GM23248 (cell line): ENCODE results near the gene ERN1. TPM values are rescaled to one million over a fixed set of nuclear protein-coding genes. Genes with fewer than 3 reads are reported as not detected.

Source experiments
- DNase-seq: peaks from one replicate; pipeline ENCODE4 v3.0.0-alpha.2; 2015
- H2AFZ ChIP-seq: fragments of 200-600 bp; sonication (generic); 2 replicates; pipeline ENCODE4 v1.6.1; 2016; ENCODE audit warnings: antibody characterized with exemption
- H3F3A ChIP-seq: fragments of 200-600 bp; sonication (generic); 2 replicates; pipeline ENCODE4 v1.6.1; 2016; ENCODE audit warnings: mild to moderate bottlenecking, antibody characterized with exemption, mixed run types; ENCODE audit not compliant: insufficient read depth
- H3K27ac ChIP-seq: fragments of 200-600 bp; sonication (generic); 2 replicates; pipeline ENCODE4 v1.5.1; 2016; ENCODE audit warnings: mild to moderate bottlenecking
- H3K27me3 ChIP-seq: fragments of 200-600 bp; sonication (generic); replicated peaks from 2 replicates; pipeline ENCODE4 v1.6.1; 2016; ENCODE audit warnings: mild to moderate bottlenecking; ENCODE audit not compliant: insufficient read depth
- H3K36me3 ChIP-seq: fragments of 200-600 bp; sonication (generic); 2 replicates; pipeline ENCODE4 v1.6.1; 2016; ENCODE audit warnings: low read depth, mild to moderate bottlenecking
- H3K4me1 ChIP-seq: fragments of 200-600 bp; sonication (generic); 2 replicates; pipeline ENCODE4 v1.6.1; 2016; ENCODE audit warnings: mild to moderate bottlenecking; ENCODE audit not compliant: insufficient read depth
- H3K4me2 ChIP-seq: fragments of 200-600 bp; sonication (generic); one replicate; pipeline ENCODE4 v1.6.1; 2016; ENCODE audit warnings: mild to moderate bottlenecking; ENCODE audit not compliant: unreplicated experiment
- H3K4me3 ChIP-seq: fragments of 200-600 bp; sonication (generic); 2 replicates; pipeline ENCODE4 v1.5.1; 2016; ENCODE audit warnings: mild to moderate bottlenecking
- H3K79me2 ChIP-seq: fragments of 200-600 bp; sonication (generic); 2 replicates; pipeline ENCODE4 v1.6.1; 2016; ENCODE audit warnings: mild to moderate bottlenecking; ENCODE audit not compliant: insufficient read depth
- H3K9ac ChIP-seq: fragments of 200-600 bp; sonication (generic); 2 replicates; pipeline ENCODE4 v1.6.1; 2016; ENCODE audit warnings: mild to moderate bottlenecking
- H3K9me2 ChIP-seq: fragments of 200-600 bp; sonication (generic); 2 replicates; pipeline ENCODE4 v1.6.1; 2016; ENCODE audit warnings: mixed run types, mild to moderate bottlenecking, moderate library complexity; ENCODE audit not compliant: insufficient read depth
- H3K9me3 ChIP-seq: fragments of 200-600 bp; sonication (generic); one replicate; pipeline ENCODE4 v1.6.1; 2017; ENCODE audit warnings: low read depth
- H4K20me1 ChIP-seq: fragments of 200-600 bp; sonication (generic); 2 replicates; pipeline ENCODE4 v1.6.0; 2016; ENCODE audit not compliant: insufficient read depth
- EZH2 ChIP-seq: fragments of 200-600 bp; sonication (generic); IDR thresholded peaks from 2 replicates; pipeline ENCODE4 v1.6.1; 2018; ENCODE audit warnings: antibody characterized with exemption, mild to moderate bottlenecking; ENCODE audit not compliant: insufficient read depth, poor library complexity, severe bottlenecking
- EZH2phosphoT487 ChIP-seq: fragments of 200-600 bp; sonication (generic); IDR thresholded peaks from 2 replicates; pipeline ENCODE4 v1.6.1; 2018; ENCODE audit warnings: antibody characterized with exemption, moderate library complexity, mild to moderate bottlenecking, low read depth; ENCODE audit not compliant: insufficient read depth
- WGBS, 2 experiments: methylation state at CpG; one replicate each; pipeline ENCODE4 v1.1.6; 2015 to 2017; ENCODE audit warnings: low lambda C conversion rate in 2 of 2, low coverage in 1 of 2; ENCODE audit errors: missing lambda C conversion rate in 2 of 2; 5-methylcytosine and 5-hydroxymethylcytosine counted together
- in situ Hi-C: fragments of 300-500 bp; cut with MboI; formaldehyde crosslinking; loops from 2 replicates; pipeline ENCODE4 v1.15.0; 2020
- polyA plus RNA-seq: library from polyadenylated mRNA; unstranded; fragments of >200 nt; fragmentation: Nextera tagmentation; extraction: Ambion mirVana; gene quantifications from 2 replicates; pipeline ENCODE4 v1.2.1, GENCODE V29; 2016
- total RNA-seq: library from RNA; depleted of rRNA; stranded (reverse); fragments of >200 nt; shearing (Covaris generic); gene quantifications from 2 replicates; pipeline ENCODE4 v1.2.3, GENCODE V29; 2014

ERN1 gene
- total and polyA plus RNA-seq, 2 experiments from 2014 or later, result 5.8 to 9.9 TPM

- H3K27ac ChIP-seq, result no peak overlapping the region
- no peak for DNase-seq
- no peak for TF ChIP-seq EZH2phosphoT487
- TF ChIP-seq EZH2, result no peak
- in situ Hi-C loops, result no loop called here
- no peaks in the 10 kb centered on the region for H4K20me1 ChIP-seq
- no peaks in the 10 kb centered on the region for H3K9me2 ChIP-seq
- WGBS, 2 experiments, result 93 to 95% methylated on average over 9 of the region's 9 CpGs
- no peak overlapping the region for H3K4me2 ChIP-seq
- H3K79me2 ChIP-seq, result no peaks in the 10 kb centered on the region
- H3K9me3 ChIP-seq, result no peaks in the 10 kb centered on the region
- H3K4me1 ChIP-seq, result no peaks in the 10 kb centered on the region
- H3K9ac ChIP-seq, result no peak overlapping the region
- H3K4me3 ChIP-seq, result no peak overlapping the region
- H2AFZ ChIP-seq, result no peak overlapping the region
- H3F3A ChIP-seq, result 0 out of 2 replicates have a peak, but pooled peaks cover 7% of the 10 kb centered on the region
- H3K27me3 ChIP-seq, result no peaks in the 10 kb centered on the region
- peaks cover 14% of the 10 kb centered on the region; the same call in 1 of the 2 replicates for H3K36me3 ChIP-seq
Observed at GRCh38 chr17:64057701-64058263, 72.2 kb downstream of the ERN1 start.

DNA sequence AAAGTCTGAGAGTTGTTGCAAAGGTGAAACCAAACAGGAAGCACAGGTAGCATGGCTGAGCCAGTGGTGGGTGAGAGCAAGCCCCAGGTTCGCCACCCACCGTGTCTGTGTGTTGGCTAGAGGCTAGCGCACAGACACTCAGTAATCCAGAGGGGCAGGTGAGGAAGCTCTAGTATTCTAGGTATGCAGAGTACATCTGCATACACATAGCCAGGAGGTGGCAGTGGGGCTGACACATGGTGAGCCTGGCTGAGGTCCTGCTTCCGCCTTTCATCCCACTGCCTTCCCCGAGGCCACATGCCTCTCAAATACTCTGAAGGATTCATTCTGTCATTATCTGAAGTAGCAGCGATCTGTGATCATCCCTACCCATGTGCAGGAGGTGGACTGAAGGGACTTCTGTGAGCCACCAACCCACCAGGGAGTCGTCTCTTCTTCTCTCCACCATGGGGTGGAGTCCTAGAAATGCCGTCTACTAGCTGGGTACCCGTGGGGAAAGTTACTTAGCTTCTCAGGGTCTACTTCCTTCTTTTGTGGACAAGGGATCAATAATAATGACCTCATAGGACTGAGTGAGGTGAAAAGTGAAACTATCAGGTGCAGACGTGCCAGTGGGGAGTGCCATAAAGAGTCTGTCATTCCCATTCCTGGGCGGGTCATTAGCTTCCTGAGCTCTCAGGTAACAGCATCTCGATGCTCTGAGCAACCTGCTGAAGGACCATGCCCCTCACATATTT is 73.5 kb downstream of the ERN1 start:
- Histone ChIP-seq H3K9ac (no peak overlapping the region), H3K27ac (no peak overlapping the region), H4K20me1 (no peaks in the 10 kb centered on the region), H3K4me1 (no peaks in the 10 kb centered on the region), H3K9me2 (no peaks in the 10 kb centered on the region), H3K79me2 (no peaks in the 10 kb centered on the region), H3F3A (no peaks in the 10 kb centered on the region), H3K4me2 (no peak overlapping the region), H3K9me3 (no peaks in the 10 kb centered on the region), H3K36me3 (peaks cover 14% of the 10 kb centered on the region; the same call in 1 of the 2 replicates), H3K4me3 (no peak overlapping the region), H3K27me3 (no peaks in the 10 kb centered on the region), H2AFZ (no peak overlapping the region)
- DNase-seq, result no peak
- in situ Hi-C loops, result no loop called here
- no peak for TF ChIP-seq EZH2
- no peak for TF ChIP-seq EZH2phosphoT487
- 89 to 93% methylated on average over 12 of the region's 12 CpGs for WGBS, 2 experiments

DNA sequence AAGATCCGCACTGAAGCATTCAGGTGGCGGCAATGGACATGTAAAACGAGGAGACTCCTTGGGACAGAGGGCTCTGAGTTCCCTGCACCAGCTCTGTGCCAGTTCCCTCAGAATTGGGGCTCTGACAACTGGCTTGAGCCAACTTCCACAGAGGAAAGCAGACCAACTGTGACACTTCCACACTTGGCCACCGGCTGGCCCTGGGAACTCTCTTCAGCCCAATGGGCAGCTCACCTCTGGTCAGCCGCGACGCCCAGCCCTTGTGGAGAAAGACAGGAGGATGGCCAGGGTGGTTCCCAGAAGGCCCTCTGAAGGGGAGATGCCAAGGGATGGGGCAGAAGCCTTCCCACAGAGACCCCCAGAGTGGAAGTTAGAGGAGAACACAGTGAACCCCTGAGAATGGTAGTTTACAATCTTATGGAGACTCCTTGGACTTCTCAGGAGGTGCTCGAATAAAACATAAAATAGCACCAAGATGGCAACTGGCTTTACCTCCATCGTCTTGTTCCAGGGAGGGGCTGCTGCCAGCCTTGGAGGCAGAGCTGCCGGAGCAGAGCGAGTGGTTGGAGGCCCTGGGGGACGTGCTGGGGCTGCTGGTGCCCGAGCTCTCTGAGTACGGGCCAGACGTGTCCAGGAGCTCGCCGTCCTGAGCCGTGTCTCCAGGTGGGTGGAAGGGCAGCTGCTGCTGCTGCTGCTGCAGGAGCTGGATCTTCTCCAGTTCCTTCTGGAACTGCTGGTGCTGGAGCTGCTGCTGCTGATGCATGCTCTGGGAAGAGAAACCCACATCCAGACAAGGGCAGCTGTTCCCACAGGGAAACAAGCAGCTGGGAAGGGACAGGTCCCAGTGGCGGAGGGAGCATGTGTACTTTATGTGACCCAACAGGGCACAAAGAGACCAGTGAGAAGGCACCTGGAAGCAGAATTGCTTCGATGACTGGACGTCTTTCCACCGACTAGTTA is 74.5 kb downstream of the ERN1 start:
- H4K20me1 ChIP-seq, result no peaks in the 10 kb centered on the region
- no peak overlapping the region for H3K27ac ChIP-seq
- H3K4me3 ChIP-seq, result no peak overlapping the region
- DNase-seq, result no peak
- no peak overlapping the region for H3K4me2 ChIP-seq
- H2AFZ ChIP-seq, result no peak overlapping the region
- no peak for TF ChIP-seq EZH2
- no peak for TF ChIP-seq EZH2phosphoT487
- in situ Hi-C loops, result no loop called here
- no peaks in the 10 kb centered on the region for H3K27me3 ChIP-seq
- WGBS, 2 experiments, result 95 to 96% methylated on average over 22 of the region's 22 CpGs
- H3K9ac ChIP-seq, result no peak overlapping the region
- no peaks in the 10 kb centered on the region for H3K9me2 ChIP-seq
- H3K79me2 ChIP-seq, result no peaks in the 10 kb centered on the region
- H3K9me3 ChIP-seq, result no peaks in the 10 kb centered on the region
- H3F3A ChIP-seq, result no peaks in the 10 kb centered on the region
- H3K36me3 ChIP-seq, result peaks cover 14% of the 10 kb centered on the region
- H3K4me1 ChIP-seq, result no peaks in the 10 kb centered on the region

GRCh38 chr17:64054304-64054703 is 75.6 kb downstream of the ERN1 start:
- H2AFZ ChIP-seq, result no peak overlapping the region
- TF ChIP-seq EZH2 (no peak), EZH2phosphoT487 (no peak)
- no peaks in the 10 kb centered on the region for H4K20me1 ChIP-seq
- H3K9ac ChIP-seq, result no peak overlapping the region
- H3K27ac ChIP-seq, result no peak overlapping the region
- no peak for DNase-seq
- no peaks in the 10 kb centered on the region for H3K9me2 ChIP-seq
- WGBS, 2 experiments, result 91 to 92% methylated on average over 21 of the region's 21 CpGs
- in situ Hi-C loops, result no loop called here
- no peaks in the 10 kb centered on the region for H3K9me3 ChIP-seq
- H3K4me3 ChIP-seq, result no peak overlapping the region
- no peaks in the 10 kb centered on the region for H3K27me3 ChIP-seq
- H3K79me2 ChIP-seq, result no peaks in the 10 kb centered on the region
- H3K36me3 ChIP-seq, result peaks cover 14% of the 10 kb centered on the region
- no peak overlapping the region for H3K4me2 ChIP-seq
- no peaks in the 10 kb centered on the region for H3K4me1 ChIP-seq
- H3F3A ChIP-seq, result no peaks in the 10 kb centered on the region
